HK-2 (cell line): ENCODE data around the gene HLA-DQA1.
"Not testable (repeated sequence)": the region's sequence is repeated elsewhere in the genome, so short reads cannot be mapped to it uniquely, and the experiment has no call there.

Experiments
- DNase-seq: peaks from one replicate; pipeline ENCODE4 v3.0.0-alpha.2; 2018; ENCODE audit not compliant: unreplicated experiment

The HLA-DQA1 gene

DNA sequence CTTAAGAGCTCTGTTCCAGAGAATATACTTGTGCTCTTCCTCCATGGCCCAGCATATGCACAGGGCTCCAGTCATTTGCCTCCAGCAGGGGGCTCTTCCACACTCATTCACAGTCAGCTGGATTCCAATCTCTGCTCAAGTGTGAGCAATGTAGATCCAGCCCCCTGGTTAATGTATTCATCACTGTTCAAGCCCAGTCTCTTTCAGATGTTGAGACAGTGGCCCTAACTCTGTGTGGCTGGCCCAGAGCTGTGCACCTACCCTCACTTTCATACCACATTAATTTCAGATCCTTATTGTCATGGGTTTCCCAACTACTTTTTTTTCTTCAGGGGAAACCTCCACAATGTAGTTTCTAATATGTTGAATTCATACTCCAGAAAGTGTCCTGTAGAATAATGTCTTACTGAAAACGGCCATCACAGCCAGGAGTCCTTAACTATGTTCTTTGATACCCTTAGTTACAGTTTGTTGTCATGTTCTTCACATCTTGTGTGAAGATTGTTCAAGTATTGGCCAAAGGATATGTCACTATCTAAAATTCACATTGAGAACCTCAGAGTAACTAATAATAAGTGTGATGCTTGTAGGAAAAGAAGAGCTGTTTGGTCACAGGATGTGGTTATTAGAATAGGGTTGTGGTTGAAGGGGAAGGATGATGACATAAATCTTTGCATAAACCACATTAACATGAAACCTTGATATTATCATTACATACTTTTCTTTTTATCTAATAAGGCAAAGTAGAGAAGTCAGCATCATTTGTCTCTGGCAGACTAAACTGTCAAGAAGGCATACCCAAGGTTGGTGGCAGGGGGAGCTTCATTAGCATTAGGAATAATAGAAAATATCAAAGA lies 14.4 kb upstream of the HLA-DQA1 start:
- peak; percentile 38 for DNase-seq

DNA sequence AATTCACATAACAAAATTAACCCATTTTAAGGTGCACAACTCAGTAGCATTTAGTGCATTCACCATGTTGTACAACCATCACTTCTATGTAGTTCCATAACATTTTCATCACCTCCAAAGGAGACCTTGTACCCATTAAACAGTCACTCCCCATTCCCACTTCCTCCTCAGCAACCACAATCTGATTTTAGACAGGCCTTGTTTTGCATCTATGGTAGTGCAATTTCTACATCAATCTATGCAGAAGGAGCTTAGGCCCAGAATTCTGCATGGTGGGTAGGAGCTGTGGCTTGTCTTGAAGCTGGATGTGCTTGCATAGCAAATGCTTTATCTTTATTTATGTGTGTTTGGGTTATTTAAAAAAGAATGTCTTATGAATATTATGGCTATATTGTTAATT lies 13.5 kb upstream of the HLA-DQA1 start:
- DNase-seq = no peak

DNA sequence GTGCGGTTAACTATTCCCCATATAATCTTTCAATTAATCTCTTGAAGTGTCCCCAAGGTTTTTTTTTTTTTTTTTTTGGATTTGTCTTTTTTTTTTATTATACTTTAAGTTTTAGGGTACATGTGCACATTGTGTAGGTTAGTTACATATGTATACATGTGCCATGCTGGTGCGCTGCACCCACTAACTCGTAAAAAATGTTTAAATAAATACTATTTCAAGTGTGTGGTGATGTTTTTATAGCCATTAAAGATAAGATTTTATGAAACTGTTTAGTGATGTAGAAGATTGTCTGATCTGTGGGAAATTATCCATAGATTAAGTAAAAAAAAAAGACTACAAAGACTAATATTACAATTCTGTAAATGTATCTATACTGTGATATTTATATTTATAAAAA lies 12.6 kb upstream of the HLA-DQA1 start:
- DNase-seq = no peak

DNA sequence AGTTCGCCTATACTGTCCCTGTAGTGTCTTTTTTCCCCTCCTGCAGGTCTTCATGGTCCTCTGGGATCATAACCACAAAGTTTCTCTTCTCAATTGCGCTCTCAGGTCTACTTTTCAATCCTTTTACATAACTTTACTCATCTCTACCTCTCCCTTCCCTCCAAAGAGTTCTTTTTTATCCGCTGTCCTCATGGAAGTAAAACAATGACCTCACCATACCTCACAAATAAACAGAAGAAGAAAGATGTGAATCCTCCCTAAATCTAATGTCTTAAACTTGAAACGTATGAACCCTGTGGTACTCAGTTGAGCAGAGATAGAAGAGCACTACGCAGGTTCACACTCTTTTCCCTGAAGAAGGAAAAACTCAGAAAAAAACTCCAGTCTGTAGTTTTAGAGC lies 12.1 kb upstream of the HLA-DQA1 start:
- no peak for DNase-seq

DNA sequence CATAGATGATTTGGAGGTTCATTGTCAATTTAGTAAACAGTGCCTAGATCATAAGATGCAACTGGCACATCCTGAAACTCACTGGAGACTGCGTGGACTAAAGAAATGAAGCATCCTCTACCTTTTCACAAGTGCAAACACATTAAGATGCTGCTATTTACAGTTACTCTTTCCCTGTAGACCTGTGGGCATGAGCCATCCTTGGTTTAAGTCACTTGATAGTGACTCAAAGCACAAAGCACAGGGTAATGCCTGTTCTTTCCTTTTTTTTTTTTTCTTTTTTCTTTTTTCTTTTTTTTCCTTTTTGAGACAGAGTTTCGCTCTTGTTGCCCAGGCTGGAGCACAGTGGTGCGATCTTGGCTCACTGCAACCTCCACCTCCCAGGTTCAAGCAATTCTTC lies 10.0 kb upstream of the HLA-DQA1 start:
- no peak for DNase-seq

DNA sequence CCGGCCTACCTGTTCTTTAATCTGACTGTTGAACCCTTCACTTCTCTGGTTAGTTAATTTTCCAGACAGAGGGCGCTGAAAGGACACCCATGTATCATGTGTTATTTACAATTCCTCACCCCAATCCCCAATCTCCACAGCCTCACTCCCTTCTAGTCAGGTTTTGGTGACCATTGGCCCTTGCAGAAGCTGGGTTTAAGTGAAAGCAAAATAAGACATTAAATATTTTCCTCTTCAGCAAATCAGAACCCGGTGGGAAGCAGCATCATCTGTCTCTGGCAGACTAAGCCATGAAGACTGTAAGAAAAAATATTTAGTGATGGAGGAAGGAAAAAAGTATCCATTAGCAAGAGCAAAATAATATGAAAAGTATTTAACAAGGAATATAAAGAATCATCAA lies 9.4 kb upstream of the HLA-DQA1 start:
- no peak for DNase-seq

DNA sequence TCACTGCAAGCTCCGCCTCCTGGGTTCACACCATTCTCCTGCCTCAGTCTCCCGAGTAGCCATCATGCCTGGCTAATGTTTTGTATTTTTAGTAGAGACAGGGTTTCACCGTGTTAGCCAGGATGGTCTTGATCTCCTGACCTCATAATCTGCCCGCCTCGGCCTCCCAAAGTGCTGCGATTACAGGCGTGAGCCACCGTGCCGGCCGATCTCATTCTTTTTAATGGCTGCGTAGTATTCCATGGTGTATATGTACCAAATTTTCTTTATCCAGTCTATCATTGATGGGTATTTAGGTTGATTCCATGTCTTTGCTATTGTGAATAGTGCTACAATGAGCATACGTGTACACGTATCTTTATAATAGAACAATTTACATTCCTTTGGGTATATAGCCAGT lies 7.4 kb upstream of the HLA-DQA1 start:
- DNase-seq = not testable (repeated sequence)

DNA sequence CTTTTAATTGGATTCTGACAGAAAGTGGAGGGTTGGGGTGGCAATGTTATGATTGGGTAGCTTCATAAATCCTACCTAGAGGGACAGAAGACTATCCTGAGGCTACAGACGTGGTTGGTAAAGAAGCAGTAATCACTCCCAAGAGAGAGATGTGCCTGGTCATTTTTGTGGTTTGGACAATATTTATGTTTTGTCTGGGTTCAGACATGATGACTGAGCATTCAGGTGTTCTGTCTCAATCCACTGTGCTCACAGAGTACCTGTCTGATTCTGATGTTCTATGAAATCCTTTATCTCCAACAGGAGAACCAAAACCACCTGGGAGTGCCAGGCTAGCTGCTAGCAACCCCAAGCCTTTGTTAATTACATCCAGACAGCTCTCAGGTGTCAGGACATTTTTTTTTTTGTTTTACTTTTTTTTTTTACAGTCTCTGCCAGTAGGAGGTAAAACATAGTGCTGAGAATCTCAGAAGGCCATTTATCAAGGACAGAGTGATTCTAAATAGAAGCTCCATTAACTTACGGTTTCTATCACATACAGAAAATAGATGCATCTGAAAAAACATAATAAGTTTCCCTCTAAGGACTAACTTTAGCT lies 1.6 kb upstream of the HLA-DQA1 start:
- no peak for DNase-seq

DNA sequence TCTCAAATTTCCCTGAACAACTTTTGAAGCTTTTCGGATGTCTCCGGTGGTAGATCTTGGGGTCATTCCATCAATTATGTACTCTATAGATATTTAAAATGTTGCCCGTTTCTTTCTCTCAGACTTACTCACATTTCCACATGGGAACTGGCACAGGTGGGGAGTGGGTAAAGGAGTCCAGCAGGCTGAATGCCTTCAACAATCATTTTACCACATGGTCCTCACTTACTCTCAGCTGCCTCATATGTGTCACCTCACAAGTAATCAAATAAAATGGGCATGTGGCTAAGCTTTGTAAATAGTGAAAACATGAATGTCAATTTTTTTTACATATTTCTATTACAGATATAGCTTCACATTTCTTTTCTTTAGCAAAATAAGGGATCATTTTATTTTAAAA lies 677 bp downstream of the HLA-DQA1 start:
- DNase-seq = no peak

DNA sequence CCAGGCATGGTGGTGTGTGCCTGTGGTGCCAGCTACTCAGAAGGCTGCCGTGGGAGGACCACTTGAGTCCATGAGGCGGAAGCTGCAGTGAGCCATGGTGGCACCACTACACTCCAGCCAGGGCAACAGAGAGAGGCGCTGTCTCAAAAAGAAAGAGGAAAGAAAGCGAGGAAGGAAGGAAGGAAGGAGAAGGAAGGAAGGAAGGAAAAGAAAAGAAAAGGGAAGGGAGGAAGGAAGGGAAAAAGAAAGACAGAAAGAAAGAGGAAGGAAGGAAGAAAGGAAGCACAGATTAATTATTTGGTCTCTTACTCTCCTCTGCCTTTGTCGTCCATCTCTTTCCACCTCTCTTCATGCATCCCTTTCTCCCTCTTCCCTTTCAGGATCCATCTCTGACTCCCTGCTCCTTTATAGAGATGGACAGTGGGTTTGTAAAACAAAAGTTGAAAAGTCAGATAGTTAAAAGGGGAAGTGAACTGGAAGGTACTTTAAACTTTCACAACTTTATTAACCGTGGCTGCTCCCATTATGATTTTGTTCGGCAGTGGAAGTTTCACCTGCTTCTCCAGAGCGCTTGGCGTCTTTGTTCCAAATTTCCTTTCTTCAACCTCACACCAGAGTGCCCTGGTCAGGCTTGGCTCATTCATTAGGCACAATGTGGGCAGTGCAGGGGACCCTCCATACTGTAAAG lies 1.5 kb downstream of the HLA-DQA1 start:
- DNase-seq = no peak

DNA sequence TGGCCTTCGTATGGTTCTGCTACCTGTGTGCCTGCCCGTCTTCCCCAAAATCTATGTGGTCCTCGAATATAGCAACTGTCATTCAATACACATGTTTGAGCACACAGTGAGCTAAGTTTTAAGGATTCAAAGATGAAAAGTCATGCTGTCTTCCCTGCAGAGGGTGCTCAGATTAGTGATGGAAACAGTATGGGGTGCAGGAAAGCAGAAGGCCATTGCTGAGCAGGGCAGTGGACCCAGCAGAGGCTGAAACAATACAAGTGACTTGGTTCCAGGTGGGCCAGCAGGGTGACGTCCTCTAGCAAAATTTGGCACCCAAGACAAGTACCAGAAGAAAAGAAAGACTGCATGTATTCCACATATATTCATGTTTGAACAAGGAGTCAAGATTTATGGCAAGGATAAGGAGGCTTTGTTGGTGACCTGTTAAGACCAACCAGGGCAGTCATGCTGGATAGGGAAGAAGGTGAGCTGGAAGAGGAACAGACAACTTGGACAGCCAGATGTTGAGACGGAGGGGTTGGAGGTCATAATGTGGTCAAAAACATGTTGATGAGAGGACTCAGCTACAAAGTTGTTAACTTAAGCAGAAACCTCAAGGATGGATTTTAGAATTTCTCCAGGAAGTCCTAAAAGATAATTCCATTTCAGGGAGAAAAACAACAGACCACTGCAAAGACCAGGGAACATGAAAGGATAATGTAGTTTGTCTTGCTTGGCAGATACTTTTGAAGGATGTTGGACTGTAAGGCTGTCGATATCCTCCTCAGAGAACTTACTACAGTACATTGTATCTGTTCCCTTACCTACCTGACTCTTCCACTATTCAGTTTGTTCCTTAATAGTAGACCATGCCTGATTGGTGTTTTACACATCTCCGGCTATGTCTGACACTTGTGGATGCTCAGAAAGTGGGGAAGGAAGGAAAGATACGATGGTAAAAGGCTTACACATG lies 2.5 kb downstream of the HLA-DQA1 start:
- DNase-seq = no peak

DNA sequence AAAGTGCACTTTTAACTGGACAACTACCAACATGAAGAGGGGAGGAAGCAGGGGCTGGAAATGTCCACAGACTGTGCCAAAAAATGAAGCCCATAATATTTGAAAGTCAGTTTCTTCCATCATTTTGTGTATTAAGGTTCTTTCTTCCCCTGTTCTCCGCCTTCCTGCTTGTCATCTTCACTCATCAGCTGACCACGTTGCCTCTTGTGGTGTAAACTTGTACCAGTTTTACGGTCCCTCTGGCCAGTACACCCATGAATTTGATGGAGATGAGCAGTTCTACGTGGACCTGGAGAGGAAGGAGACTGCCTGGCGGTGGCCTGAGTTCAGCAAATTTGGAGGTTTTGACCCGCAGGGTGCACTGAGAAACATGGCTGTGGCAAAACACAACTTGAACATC lies 3.9 kb downstream of the HLA-DQA1 start:
- DNase-seq = no peak

DNA sequence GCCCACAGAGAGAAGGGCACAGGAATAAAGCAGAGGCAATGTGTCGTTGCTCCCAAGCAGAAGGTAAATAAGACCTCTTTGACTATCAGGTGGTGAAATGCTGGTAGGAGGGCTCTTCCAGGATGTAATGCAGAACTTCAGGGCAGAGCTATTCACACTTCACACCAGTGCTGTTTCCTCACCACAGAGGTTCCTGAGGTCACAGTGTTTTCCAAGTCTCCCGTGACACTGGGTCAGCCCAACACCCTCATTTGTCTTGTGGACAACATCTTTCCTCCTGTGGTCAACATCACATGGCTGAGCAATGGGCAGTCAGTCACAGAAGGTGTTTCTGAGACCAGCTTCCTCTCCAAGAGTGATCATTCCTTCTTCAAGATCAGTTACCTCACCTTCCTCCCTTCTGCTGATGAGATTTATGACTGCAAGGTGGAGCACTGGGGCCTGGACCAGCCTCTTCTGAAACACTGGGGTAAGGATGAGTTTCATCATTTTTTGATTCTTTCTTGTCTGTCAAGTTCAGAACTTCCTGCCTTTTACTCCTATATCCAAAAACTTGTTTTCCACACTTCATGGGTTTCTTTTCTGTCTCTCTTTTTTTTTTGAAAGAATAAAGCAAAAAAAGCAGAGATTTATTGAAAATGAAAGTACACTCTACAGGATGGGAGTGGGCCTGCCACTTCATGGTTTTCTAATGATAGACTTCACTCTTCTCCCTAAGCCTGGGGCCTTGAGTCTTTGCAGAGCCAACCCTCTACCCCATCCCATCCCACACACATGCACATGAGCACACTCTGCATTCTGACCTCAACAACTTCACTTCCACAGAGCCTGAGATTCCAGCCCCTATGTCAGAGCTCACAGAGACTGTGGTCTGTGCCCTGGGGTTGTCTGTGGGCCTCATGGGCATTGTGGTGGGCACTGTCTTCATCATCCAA lies 4.8 kb downstream of the HLA-DQA1 start:
- not testable (repeated sequence) for DNase-seq

DNA sequence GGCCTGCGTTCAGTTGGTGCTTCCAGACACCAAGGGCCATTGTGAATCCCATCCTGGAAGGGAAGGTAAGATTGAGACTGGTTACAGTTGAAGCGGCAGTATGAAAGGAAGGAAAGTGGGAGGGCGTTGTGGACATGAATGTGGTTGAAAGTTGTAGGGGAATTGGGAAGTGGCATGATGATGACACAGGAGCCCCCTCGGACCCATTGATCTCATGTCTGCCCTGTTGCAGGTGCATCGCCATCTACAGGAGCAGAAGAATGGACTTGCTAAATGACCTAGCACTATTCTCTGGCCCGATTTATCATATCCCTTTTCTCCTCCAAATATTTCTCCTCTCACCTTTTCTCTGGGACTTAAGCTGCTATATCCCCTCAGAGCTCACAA lies 5.5 kb downstream of the HLA-DQA1 start:
- DNase-seq = no peak

DNA sequence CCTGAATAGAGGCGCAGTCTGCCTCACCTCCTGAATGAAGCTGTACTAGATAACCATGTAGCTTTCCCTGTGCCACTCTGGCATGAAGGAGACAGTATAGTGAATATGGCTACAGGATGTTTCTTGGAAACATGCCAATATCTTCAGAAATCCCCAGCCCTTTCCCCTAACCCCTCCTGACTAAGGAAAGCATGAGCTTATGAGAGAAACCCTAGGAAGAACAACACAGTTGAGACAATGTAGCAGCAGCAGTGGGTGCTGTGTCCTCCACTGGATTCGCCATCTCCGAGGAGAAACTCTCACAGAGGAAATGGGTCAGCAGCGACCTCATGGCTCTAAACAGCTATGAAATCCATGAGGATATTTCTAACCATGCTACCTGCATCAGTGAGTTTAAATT lies 6.7 kb downstream of the HLA-DQA1 start:
- no peak for DNase-seq

DNA sequence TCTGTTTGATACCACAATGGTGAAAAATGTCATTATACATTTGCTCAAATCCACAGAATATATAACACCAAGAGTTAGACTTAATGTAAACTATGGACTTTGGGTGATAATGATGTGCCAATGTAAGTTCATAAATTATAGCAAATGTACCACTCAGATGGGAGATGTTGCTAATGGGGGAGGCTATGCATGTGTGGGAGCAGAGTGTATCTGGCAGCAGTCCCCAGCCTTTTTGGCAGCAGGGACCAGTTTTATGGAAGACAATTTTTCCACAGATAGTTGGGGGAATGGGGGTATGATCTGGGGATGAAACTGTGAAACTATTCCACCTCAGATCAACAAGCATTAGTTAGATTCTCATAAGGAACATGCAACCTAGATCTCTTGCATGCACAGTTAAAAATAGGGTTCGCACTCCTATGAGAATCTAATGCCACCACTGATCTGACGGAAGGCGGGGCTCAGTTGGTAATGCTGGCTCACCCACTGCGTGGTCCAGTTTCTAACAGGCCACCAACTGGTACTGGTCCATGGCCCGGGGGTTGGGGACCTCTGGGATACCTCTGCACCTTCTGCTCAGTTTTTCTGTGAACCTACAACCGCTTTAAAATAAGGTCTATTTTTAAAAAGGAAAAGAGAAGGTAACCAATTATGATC lies 8.0 kb downstream of the HLA-DQA1 start:
- DNase-seq = no peak

DNA sequence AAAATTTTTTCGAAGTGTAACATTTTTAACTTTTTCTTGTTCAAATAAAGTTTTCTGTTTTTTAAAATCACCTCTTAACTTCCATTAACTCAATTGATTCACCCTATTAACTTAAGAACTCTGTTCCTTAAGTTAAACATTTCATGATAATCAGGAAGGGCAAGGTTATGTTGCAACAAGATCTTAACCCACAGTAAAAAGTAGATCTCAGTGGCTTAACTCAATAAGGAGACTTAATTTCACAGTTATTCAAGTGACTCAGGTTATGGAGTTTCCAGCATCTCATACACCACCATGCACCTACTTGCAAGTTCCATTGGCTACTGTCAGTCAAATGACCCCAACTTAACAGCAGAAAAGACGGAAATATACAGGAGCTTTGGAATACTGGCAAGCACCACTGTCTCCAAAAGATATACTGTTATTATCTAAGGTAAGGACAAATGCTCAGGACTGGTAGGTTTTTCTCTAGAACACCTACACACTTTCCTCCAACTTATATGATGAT lies 18.1 kb downstream of the HLA-DQA1 start:
- no peak for DNase-seq

DNA sequence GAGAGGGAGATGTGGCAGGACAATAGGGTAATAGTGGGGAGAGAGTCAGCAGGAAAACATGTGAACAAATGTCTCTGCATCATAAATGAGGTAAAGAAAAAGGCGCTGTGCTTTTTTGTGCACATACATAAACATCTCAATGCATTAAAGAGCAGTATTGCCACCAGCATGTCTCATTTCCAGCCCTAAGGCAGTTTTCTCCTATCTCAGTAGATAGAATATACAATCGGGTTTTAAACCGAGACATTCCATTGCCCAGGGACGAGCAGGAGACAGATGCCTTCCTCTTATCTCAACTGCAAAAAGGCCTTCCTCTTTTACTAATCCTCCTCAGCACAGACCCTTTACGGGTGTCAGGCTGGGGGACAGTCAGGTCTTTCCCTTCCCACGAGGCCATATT lies 20.1 kb downstream of the HLA-DQA1 start:
- DNase-seq = not testable (repeated sequence)

DNA sequence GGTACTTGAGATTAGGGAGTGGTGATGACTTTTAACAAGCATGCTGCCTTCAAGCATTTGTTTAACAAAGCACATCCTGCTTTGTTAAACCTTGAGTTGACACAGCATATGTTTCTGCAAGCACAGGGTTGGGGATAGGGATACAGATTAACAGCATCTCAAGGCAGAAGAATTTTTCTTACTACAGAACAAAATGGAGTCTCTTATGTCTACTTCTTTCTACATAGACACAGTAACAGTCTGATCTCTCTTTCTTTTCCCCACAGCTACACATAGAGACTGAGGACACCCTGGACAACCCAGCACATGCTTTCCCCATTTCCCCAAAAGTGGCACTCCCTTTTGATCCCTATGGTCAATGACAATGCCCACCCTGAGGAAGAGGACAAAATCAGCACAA lies 20.6 kb downstream of the HLA-DQA1 start:
- DNase-seq = not testable (repeated sequence)
